GM19397 (cell line): ENCODE results near the gene KCTD11.
A peak's percentile ranks its signal among the peaks of the same experiment; 100 is the strongest.
"Not testable (repeated sequence)": the region's sequence is repeated elsewhere in the genome, so short reads cannot be mapped to it uniquely, and the experiment has no call there.

ENCODE experiments used
- ATAC-seq: cut with Tn5 transposase; IDR thresholded peaks from one replicate; pipeline ENCODE4 v1.9.1; 2021; ENCODE audit warnings: mild to moderate bottlenecking, moderate library complexity; ENCODE audit not compliant: unreplicated experiment

Gene KCTD11

DNA sequence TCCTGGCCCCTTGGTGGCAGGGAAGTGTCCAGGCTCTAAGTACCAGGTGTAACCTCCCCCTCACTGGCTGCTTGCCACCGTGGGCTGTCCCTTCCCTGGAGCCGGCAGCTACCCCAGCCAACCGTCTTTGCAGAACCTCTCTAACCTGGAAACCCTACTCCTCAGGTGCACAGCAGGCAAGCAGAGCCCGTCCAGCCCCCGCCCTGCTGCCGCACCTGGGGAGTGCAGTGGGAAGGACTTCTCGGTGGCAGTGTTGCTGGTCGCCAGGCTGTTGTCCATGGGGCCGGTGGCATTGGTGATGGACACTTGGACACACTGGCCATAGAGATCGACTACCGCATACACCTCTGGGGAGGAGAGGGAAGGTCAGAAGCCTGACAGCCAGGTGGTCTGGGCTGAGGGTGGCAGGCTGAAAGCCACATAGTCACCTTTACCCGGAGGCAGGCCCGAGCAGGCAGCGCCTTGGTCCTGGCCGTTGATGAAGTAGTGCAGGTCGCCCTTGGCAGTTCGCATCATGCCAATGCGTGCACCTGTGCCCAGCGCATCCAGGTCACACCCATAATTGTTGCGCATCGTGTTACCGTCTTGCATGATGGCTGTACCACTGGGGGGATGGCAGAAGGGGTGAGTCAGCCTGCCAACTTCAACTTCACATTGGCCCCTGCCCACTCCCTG lies 29.3 kb upstream of the KCTD11 start:
- ATAC-seq: no peak

DNA sequence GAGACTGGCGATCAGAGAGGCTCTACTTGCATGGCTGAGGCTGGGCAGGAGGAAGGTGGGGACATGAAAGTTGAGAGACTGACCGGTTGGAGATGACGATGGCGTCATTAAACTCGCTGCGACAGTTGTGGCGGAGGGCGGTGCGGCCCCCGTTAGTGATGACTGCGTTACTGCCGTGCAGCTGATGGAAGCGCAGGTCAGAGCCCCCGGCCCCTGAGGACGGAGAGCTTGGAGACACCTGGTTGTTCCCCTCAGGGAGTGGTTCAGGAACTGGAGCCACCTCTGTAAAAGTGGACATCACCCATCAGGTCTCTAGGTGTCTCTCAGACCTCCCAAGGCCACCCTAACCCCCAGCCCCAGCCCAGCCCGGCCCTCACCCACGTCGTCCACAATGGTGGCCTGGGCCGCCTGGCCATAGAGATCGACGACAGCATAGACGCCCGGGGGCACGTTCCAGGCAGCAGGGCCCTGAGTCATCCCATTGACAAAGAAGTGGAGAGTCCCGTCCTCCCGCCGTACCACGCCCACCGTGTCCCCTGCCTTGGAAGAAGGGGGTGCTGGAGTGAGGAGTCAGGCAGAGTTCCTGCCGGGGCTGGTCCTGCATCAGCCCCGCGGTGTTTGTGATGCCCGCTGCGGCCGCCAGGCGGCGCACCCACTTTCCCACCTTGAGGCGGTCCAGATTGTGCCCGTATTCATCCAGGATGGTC lies 28.1 kb upstream of the KCTD11 start:
- no peak for ATAC-seq

DNA sequence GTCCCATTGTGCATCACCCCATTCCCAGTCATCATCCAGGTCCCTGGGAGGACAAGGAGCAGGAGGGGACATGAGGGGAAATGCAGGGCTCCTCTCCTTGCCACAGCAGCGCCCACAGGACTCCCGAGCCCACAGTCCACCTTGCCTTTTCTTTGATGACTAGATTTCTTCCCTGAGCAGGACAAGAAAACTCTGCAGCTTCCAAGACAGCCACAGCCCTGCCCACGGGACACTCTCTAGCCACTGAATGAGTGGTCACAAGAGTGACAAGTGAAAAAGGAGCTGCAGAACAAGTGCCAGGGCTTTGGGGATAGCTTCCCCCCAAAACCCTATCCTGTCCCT lies 27.6 kb upstream of the KCTD11 start:
- no peak for ATAC-seq

DNA sequence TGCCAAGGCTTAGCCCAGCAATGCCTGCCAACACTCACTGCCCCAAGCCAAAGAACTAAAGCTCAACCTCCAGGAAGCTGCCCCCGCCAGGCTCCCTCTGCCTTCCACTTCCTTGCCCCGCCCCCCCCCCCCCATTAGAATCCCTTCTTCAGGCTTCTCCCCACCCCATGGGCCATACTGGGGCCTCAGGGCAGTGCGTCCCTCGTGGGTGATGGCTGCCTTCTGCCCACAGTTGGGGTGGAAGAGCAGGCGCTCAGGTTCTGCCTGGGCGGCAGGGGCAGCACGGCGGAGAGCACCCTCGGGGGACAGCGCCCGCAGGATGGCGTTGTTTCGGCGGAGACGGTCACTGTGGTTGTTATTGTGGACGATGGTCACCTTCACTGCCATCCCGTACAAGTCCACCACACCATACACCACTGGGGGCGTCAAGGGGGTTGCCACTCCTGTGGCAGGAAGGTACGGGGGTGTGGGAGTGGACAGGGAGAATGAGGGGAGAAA lies 26.9 kb upstream of the KCTD11 start:
- no peak for ATAC-seq

DNA sequence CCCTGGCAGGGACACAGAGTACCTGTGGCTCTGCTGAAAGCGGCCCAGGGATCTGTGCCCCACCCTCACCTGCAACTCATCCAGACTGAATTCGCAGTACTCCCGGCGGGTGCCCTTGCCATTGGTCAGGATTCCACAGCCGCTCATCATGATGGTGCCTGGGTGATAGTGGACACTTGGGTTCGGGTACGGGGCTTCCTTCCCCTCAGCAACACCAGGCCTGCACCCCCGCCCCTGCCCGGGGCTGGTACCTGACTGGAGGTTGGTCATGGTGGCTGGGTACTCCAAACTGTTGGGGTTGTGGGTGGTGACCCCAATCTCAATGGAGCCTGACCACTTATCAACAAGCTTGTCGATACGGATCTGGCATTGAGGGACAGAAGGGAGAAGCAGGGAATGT lies 25.8 kb upstream of the KCTD11 start:
- ATAC-seq: no peak

DNA sequence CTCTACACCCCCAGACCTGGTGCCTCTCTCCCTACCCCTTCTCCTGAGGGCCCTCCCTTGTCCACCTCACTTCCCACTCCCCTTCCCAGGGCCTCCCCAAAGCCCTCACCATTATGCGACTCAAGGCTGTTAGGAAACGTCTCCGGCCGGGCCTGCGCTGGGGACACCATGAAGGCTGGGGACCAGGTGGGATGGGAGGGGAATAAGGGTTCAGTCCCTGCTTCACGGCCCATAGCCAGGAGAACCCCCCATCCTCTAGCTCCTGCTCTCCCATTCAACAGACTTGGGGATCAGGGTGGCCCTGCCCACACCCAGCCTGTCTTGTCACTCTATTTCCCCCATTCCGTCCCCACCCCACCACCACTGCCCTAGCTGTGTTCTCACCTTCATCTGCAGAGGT lies 24.9 kb upstream of the KCTD11 start:
- no peak for ATAC-seq

DNA sequence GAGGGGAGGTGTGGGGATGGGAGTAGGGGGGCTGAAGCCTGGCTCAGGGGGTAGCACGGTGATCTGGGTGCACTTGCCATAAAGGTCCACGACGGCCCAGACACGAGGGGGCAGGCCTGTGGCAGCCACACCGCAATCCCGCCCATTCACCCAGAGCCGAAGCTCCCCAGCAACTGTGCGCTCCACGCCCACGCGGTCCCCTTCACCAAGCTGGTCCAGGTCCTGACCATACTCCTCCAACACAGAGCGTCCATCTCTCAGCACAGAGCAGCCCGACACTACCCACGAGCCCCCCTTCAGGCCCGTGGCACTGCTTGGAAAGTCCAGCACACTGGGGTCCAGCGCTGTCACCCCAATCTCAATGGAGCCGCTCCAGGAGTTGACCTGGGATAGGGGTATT lies 24.5 kb upstream of the KCTD11 start:
- ATAC-seq: no peak

DNA sequence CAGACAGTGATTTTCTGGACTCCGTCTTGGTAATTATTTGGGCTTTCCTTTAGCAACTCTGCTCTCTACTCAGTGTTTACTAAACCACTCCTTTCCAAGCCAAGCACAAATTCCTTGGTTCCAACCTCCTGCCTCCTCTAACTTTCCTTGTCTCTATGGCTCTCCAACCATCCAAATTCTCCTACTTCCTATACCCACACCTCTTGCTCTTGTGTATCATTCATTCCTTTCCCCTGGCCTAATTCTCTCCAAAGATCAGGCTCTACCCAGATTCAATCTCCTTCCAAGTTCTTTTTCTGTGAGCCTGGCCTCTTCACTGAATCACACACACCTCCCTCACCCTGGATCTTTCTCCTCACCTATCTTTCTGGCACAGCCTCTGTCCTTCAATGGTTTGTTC lies 24.0 kb upstream of the KCTD11 start:
- no peak for ATAC-seq

DNA sequence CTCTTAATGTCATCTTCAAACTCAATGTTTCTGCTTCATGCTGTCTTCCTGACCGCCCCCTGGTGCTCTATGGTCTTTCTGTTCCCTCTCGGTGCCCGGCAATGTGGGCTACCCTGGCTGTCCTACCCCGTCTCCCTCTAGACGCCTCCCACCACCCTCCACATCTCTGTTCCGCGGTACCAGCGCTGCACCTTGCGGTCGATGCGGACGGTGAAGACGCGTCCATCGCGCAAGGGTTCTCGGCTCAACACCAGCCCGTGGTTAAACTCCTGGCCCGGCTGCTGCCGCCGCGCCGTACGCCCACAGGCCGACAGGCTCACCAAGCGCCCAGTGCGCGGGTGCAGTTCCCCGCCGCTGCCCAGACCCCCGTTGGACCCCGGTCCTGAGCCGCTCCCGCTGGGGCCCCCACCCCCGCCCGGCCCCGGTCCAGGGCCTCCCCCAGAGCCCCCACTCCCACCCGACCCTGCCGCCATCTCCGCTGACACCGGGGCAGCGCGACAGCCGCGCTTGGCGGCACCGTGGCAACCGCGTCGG lies 23.1 kb upstream of the KCTD11 start, which contains the start of gene NEURL4:
Gene NEURL4, minus strand, starts transcription at position 496 of the 534 bp plus-strand sequence. Its CDS starts 23 bp downstream, at position 473.
- no peak for ATAC-seq

DNA sequence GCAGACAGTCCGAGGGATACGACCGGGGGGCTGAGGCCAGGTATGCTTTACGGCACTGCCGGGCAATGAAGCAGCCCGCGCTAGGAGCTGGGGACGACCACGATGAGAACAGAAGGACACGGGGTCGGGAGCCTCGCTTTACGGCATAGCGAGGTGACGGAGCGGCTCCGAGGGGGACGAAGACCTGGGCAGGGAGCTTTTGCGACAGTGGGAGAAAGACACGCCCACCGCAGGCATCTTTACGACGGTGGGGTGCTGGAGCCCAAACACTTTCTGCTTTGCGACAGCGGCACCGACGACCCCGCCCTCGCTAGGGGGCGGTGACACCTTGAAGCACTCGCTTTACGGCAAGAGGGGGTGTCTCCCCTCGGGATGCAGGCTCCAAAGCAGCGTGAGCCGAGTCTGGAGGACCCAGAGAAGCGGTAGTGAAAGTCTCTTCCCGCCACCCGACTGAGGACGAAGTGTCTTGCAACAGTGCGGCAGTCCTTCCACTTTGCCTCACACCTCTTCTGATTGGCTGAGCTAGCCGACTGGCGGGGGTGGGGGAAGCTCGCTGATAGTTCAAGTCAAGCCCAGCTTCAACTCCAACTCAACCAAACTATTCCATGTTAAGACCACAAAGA lies 22.5 kb upstream of the KCTD11 start:
- ATAC-seq: peak; percentile 59

DNA sequence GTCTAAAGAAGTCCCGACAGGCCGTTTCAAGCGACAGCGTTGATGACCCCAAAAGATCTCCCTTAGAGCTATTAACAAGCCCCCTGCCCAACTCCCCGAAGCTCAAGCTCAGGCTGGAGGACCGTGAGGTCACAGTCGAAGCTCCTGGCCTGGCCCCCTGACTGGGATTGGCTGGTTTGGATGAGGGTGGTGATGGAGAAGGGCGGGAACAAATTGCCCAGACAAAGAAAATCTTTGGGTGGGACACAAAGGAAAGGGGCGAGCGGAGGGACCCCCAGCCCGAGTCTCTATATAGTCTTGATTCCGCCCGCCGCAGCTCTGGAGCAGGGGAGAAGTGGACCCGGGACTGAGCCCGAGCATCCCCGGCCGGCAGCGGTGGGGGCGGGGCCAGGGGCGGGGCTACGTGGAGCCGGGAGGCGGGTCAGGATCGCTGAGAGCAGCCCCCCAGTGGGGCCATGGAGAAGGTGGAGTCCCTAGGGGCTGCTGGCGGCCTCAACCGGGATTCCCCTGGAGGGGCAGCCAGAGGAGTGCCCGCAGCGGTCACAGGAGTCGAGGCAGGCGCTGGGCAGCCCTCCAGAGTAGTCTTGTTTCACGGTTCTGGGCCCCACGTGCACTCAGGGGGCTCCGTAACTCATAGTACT lies 21.8 kb upstream of the KCTD11 start:
- ATAC-seq: peak; percentile 32

DNA sequence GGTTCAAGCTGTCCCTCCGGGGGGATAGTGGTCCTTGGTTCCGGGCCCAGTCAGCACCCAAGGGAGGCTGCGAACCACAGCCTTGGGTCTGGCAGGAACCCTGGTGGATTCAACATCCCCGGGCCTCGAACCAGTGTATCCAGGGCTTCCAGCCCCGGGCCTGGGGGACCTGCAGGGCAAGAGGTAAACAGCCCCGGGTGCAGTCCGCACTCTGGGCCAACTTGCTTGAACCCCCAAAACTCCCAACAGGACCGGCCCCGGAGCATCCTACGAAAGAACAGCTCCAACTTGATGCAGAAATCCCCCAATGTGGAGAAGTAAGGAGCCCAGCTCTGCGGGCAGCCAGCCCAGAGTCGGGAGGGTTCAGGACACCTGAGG lies 21.3 kb upstream of the KCTD11 start:
- ATAC-seq: no peak

DNA sequence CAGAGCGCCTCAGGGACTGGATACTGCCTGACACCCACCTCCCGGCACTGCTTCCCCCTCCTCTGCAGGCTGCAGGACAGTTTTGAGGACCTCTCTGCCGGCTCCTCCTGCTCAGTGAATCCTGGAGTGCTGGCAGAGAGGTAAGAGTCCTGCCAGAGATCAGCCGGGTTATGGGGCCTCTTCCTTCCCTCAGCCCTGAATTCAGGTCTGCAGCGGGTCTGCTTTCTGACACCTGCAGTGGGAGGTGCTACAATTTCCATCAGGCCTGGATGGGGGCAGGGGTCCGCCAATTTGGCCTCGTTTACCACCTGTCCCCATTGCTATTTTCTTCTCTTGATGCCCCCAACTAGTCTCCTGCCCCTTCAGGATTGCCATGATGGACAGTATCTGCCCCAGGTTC lies 19.9 kb upstream of the KCTD11 start:
- no peak for ATAC-seq

DNA sequence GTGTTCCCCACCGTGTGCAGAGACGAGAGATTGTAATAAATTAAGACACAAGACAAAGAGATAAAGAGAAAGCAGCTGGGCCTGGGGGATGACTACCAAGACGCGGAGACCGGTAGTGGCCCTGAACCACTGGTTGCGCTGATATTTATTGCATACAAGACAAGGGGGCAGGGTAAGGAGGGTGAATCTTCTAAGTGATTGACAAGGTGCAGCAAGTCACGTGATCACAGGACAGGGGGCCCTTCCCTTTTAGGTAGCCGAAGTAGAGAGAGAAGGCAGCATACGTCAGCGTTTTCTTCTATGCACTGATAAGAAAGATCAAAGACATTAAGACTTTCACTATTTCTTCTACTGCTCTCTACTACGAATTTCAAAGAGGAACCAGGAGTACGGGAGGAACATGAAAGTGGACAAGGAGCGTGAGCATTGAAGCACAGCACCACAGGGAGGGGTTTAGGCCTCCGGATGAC lies 19.3 kb upstream of the KCTD11 start:
- ATAC-seq: not testable (repeated sequence)

DNA sequence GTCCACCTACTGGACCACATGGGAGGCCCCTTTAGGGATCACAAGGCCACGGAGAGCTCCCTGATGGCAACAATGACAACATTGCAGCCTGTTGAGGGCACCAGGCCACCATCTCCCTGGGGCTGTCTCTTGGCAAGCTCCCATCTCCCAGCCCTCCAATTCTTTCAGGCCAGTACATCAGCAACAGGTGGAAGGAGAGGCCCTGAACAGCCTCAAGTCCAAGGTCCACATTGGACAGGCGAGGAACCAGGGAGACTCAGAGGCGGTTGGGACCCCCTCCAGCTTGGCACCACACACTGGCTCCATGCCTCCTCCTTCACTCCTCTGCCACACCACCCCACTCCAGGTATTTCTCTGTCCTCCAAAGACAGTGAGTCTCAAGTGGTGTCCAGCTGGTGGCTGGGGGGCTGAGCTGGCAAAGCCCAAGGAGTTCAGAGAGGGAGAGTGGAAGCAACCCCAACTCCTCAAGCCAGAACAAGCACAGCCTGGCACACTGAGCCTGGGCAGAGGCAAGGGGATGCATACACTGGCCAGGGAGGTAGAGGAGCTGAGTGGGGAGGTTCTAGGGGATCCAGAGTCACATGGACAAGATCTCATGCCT lies 16.9 kb upstream of the KCTD11 start:
- no peak for ATAC-seq

DNA sequence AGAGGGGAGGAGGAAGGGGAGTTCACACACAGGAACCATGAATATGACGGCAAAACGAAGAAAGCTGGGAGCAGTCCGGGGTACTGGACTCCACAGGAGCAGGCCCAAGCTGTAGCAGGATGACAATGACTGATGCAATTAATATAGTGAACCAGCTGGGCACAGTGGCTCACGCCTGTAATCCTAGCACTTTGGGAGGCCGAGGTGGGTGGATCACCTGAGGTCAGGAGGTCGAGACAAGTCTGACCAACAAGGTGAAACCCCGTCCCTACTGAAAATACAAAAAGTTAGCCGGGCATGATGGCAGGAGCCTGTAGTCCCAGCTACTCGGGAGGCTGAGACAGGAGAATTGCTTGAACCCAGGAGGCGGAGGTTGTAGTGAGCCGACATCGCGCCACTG lies 16.2 kb upstream of the KCTD11 start:
- ATAC-seq: not testable (repeated sequence)

DNA sequence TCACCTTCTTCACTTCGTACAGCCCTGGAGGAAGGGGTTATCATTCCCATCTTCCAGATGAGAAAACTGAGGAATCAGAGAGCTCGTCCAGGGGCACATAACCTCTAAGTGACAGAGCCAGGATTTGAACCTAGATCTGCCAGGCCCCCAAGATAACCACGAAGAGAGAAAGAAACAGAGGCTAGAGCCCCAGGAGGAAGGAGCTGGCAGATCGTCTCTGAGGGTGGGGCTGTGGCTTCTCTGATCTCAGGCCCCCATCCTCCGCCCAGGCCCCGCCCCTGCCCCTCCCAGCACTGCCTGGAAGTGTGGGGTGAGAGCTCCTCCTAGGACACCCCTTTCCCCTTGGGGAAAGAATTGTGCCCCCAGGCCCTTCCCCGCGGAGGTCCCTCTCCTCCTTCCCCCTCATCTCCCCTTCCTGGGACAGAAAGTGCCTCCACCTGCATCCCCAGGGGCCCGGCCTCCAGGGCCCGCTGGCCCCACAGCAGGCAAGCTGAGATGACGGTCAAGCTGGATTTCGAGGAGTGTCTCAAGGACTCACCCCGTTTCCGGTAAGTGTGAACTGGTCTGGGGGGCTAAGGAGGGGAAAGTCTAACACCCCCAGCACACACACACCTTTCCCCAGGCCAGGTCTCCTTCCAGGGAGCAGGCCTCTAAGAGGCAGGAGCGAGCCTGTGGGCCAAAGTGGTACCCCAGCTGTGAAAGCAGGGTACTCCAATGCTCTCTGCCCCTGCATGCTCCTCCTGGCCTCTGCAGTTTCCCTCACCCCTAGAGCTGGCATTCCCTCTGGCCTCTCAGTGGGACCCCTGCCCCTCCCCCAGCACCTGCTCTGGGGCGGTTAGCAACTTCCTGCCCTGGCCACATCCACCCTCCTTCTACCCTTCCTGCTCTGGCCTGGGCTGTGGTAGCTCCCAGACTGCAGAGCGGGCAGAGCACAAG lies 15.5 kb upstream of the KCTD11 start, which contains the start of gene ACAP1:
Gene ACAP1, plus strand, starts transcription at position 290 of the 936 bp plus-strand sequence. Its CDS starts 206 bp downstream, at position 496.
- ATAC-seq: peak; percentile 67

DNA sequence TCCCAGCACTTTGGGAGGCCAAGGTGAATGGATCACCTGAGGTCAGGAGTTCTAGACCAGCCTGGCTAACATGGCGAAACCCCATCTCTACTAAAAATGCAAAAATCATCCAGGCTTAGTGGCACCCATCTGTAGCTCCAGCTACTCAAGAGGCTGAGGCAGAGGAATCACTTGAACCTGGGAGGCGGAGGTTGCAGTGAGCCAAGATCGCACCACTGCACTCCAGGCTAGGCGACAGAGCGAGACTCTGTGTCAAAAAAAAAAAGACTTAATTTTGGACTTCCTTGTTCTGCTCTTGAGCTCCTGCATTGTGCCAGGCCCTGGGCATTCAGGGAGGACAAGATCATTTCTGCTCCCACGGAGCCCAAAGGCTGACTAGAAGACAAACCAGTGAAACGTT lies 14.4 kb upstream of the KCTD11 start:
- ATAC-seq: not testable (repeated sequence)

DNA sequence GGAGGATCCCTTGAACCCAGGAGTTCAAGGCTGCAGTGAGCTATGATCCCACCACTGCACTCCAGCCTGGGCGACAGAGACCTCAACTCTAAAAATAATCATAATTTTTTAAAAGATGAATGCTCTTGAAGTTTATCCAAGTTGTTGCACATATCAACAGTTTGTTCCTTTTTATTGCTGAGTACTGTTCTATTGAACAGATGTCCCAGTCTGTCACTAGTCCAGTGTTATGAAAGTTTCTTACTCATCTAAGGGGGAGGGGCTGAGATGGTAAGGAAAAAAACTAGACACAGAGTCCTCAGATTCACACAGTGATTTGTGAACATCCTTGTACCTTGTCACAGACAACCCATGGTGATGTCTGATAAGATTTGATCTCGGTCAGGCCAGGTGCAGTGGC lies 11.8 kb upstream of the KCTD11 start:
- no peak for ATAC-seq

DNA sequence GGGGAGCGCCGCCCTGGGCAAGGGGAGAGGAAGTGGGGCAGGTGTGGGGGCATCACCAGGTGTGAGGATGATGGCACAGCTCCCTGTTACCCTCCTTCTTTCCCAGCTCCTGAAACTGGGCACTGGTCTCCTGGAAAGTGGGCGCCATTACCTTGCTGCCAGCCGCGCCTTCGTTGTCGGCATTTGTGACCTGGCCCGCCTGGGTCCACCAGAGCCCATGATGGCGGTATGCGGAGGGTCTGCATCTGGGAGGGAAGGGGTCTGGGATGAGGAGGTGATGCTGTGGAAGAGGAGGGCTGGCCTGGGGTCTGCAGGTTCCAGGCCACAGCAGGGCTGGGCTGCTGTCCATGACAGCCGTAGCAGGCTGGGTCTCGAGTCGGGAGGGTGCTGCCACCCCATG lies 10.1 kb upstream of the KCTD11 start:
- ATAC-seq: no peak
